OCI-LY7 (cell line): ENCODE results near the gene ELMO1.

Experiments
- CTCF ChIP-seq: fragments of 200-600 bp; sonication (generic); conservative IDR thresholded peaks from 2 replicates; pipeline ENCODE4 v1.5.1; 2014; ENCODE audit warnings: mild to moderate bottlenecking, antibody characterized with exemption, low read length, moderate library complexity, mixed read lengths
- EZH2phosphoT487 ChIP-seq: fragments of 200-600 bp; sonication (generic); IDR thresholded peaks from 2 replicates; pipeline ENCODE4 v1.6.1; 2018; ENCODE audit warnings: low read depth, borderline replicate concordance, mild to moderate bottlenecking, mixed run types, antibody characterized with exemption, low read length, moderate library complexity, mixed read lengths

GRCh38 chr7:37430640-37431039, 18.0 kb downstream of the ELMO1 start:
- TF ChIP-seq CTCF, result no peak
- no peak for TF ChIP-seq EZH2phosphoT487
